Umbilical cord (tissue), 2 donors: ENCODE measurements around the gene NAP1L3. TPM values are rescaled to one million over a fixed set of nuclear protein-coding genes. Genes with fewer than 3 reads are reported as not detected.

Experiments
- DNase-seq: peaks from one replicate; pipeline ENCODE4 v3.0.0-alpha.2; 2015; ENCODE audit warnings: low spot score
- total RNA-seq: library from RNA; depleted of rRNA; stranded (reverse); fragments of >200 nt; gene quantifications from one replicate; pipeline ENCODE4 v1.2.3, GENCODE V29; 2014; ENCODE audit warnings: low replicate concordance; ENCODE audit not compliant: insufficient read depth

NAP1L3 gene
- total RNA-seq = 9.6 TPM

DNA sequence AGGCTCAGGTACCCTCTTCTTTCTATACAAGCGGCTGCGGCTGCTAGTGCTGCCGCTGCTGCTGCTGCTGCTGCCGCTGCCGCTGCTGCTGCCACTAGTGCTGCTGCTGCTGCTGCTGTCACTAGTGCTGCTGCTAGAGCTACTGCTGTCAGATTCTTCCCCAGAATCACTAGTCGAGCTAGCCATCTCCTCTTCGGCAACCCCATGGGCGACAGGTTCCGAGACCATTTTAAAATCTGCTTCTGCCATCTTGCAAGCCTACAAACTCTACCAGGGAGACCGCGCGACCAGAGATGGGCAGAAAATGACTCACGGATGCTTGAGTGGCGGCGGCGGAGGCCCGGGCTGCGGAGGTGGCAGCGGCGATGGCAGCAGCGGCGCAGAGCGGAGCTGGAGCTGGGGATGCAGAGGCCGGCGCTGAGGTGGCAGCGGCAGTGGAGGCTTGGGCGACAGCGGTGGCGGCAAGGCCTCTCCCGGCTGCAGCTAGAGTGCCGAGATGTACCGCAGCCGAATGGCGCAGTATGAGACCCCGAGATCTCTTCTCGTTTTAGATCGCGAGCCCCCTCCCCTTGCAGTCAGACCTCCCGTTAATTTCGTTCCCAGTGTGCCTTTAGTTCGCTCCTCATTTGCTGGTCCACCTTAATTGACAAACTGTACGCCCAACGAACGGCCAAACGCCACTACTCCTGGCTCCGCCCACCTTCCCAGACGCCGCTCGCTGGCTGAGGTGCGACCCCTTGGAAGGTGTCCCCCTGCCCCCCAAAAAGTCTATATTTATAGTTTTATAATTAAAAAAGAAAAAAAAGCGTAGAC is at the start of gene NAP1L3:
Gene NAP1L3, minus strand, starts transcription at position 523 of the 813 bp plus-strand sequence. Its CDS starts 274 bp downstream, at position 249.
- peak; percentile 89 for DNase-seq

- no peak for DNase-seq
These were observed 37.7 kb upstream of the NAP1L3 start for GRCh38 chrX:93711076-93711475.

GRCh38 chrX:93703701-93704100 is 30.3 kb upstream of the NAP1L3 start:
- DNase-seq = no peak

DNA sequence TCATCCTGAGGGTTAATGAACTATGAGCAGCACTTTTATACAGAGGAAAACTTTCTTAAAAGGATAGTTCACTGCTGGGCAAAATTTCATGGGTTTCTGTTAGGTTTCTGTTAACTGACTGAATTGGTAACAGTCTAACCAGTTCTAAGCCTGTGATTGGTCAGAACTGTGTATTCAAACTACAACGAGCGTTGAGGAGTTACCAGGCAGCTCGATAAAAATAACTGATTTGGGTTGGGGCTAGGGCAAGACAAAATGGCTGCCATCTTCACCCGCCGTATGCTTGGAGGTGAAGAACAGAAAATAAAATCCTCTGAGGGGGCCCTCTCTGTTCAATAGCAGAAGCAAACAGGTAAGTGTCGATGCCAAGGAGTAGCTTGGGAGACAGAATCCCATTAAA is 22.6 kb upstream of the NAP1L3 start:
- no peak for DNase-seq

DNA sequence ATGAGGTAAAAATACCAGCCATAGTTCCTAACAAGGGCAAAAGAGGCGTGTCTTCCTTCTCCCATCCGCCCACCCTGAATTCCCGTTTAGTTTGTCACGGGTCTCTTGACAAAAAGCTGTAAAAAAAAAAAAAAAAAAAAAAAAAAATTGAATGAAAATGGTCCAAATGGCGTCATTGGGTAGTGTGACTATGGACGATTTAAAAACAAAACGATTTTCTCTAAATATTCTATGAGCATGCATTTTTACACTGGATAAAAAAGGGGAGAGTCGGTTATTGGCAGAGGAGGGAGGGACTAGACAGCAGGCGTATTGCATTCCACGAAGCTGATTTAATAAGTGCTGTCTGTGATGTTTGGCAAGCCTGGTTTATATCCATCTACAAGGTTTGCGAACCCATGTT is 492 bp upstream of the NAP1L3 start, which contains the start of gene FAM133A:
Gene FAM133A, plus strand, starts transcription at position 338 of the 403 bp plus-strand sequence. CDS start 35,214 bp downstream, outside the sequence.
- peak; percentile 77 for DNase-seq

GRCh38 chrX:93660575-93660974 is 12.8 kb downstream of the NAP1L3 start:
- DNase-seq = no peak

GRCh38 chrX:93649381-93649780 is 24.0 kb downstream of the NAP1L3 start:
- no peak for DNase-seq

DNA sequence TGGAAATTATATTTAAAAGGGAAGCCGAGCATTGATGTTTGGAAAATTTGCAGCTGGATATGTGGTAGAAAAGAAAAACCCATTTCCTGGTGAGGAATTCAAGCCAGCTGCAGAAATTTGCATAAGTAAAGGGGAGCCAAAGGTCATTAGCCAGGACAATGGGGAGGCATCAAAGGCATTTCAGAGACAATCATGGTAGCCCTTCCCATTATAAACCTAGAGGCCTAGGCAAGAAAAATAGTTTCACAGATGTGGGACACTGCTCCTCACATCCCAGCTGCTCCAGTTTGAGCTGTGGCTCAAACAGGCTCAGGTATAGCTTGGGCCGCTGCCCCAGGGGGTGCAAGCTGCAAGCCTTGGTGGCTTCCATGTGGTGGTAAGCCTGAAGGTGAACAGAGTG is 35.8 kb downstream of the NAP1L3 start:
- no peak for DNase-seq

Other genes with a start within 250 kb of the NAP1L3 start
- gene FAM133A, start 628 bp upstream of the NAP1L3 start, total RNA-seq = 8.2 TPM